ENCODE measurements around the gene NFE2L3.
"Not testable (repeated sequence)": the region's sequence is repeated elsewhere in the genome, so short reads cannot be mapped to it uniquely, and the experiment has no call there.

NFE2L3 gene

GRCh38 chr7:26147030-26147429, 5.0 kb upstream of the NFE2L3 start:
- no peaks in the 10 kb centered on the region for H3K9me3 ChIP-seq (ENCODE audit: control insufficient read depth, low read length)
- no peaks in the 10 kb centered on the region for H3K27me3 ChIP-seq (replicated peaks; ENCODE audit: control insufficient read depth, insufficient read depth, low read length, poor library complexity, severe bottlenecking)
- no peak overlapping the region for H3K4me3 ChIP-seq (ENCODE audit: insufficient read depth, low read depth, low read length, poor library complexity, severe bottlenecking)
- no peaks in the 10 kb centered on the region for H3K36me3 ChIP-seq (ENCODE audit: control insufficient read depth, insufficient read depth, low read length)
- no peak overlapping the region for H3K27ac ChIP-seq (ENCODE audit: insufficient read depth, low read length, poor library complexity, severe bottlenecking)
- no peak for DNase-seq
- peaks cover 5% of the 10 kb centered on the region for H3K4me1 ChIP-seq (ENCODE audit: control insufficient read depth, insufficient read depth, low read length, poor library complexity, severe bottlenecking)

DNA sequence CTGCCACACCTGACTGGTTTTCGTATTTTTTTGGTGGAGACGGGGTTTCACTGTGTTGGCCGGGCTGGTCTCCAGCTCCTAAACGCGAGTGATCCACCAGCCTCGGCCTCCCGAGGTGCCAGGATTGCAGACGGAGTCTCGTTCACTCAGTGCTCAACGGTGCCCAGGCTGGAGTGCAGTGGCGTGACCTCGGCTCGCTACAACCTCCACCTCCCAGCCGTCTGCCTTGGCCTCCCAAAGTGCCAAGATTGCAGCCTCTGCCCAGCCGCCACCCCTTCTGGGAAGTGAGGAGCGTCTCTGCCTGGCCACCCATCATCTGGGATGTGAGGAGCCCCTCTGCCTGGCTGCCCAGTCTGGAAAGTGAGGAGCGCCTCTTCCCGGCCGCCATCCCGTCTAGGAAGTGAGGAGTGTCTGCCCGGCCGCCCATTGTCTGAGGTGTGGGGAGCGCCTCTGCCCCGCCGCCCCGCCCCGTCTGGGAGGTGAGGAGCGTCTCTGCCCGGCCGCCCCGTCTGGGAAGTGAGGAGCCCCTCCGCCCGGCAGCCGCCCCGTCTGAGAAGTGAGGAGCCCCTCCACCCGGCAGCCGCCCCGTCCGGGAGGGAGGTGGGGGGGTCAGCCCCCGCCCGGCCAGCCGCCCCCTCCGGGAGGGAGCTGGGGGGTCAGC, 4.2 kb upstream of the NFE2L3 start:
- H3K36me3 ChIP-seq (ENCODE audit: control insufficient read depth, insufficient read depth, low read length); H3K4me3 ChIP-seq (ENCODE audit: insufficient read depth, low read depth, low read length, poor library complexity, severe bottlenecking); DNase-seq; H3K4me1 ChIP-seq (ENCODE audit: control insufficient read depth, insufficient read depth, low read length, poor library complexity, severe bottlenecking); H3K9me3 ChIP-seq (ENCODE audit: control insufficient read depth, low read length); H3K27ac ChIP-seq (ENCODE audit: insufficient read depth, low read length, poor library complexity, severe bottlenecking); H3K27me3 ChIP-seq (replicated peaks; ENCODE audit: control insufficient read depth, insufficient read depth, low read length, poor library complexity, severe bottlenecking): not testable (repeated sequence)

DNA sequence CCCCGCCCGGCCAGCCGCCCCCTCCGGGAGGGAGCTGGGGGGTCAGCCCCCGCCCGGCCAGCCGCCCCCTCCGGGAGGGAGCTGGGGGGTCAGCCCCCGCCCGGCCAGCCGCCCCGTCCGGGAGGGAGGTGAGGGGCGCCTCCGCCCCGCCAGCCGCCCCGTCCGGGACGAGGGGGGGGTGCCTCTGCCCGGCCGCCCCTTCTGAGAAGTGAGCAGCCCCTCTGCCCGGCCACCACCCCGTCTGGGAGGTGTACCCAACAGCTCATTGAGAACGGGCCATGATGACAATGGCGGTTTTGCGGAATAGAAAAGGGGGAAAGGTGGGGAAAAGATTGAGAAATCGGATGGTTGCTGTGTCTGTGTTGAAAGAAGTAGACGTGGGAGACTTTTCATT, 3.7 kb upstream of the NFE2L3 start:
- H3K36me3 ChIP-seq (ENCODE audit: control insufficient read depth, insufficient read depth, low read length); H3K9me3 ChIP-seq (ENCODE audit: control insufficient read depth, low read length); H3K4me3 ChIP-seq (ENCODE audit: insufficient read depth, low read depth, low read length, poor library complexity, severe bottlenecking); H3K4me1 ChIP-seq (ENCODE audit: control insufficient read depth, insufficient read depth, low read length, poor library complexity, severe bottlenecking); H3K27ac ChIP-seq (ENCODE audit: insufficient read depth, low read length, poor library complexity, severe bottlenecking); DNase-seq; H3K27me3 ChIP-seq (replicated peaks; ENCODE audit: control insufficient read depth, insufficient read depth, low read length, poor library complexity, severe bottlenecking): not testable (repeated sequence)

DNA sequence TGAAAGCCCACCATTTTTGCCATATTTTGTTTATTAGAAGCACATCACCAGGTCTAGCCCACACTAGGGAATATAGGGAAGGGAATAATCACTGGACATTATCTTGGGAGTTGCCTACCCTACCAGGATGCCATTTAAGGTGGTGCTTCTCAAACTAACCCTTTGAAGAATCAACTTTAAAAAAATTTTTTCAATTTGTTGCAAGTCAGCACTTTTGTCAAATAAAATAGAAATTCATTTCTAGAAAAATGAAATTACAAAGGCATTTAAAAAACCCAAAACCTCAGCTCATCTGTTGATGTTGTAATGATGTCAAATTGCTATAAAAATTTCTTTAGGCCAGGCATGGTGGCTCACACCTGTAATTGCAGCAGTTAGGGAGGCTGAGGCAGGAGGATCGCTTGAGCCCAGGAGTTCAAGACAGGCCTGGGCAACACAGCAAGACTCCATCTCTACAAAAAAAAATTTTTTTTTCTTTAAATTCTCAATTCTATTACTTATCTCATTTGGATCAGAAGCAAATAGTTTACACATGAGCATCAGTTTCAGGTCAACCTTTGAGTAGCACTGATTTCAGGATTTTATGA, 2.5 kb upstream of the NFE2L3 start:
- Histone ChIP-seq H3K9me3 (ENCODE audit: control insufficient read depth, low read length) (no peaks in the 10 kb centered on the region), H3K27me3 (replicated peaks; ENCODE audit: control insufficient read depth, insufficient read depth, low read length, poor library complexity, severe bottlenecking) (no peaks in the 10 kb centered on the region), H3K4me3 (ENCODE audit: insufficient read depth, low read depth, low read length, poor library complexity, severe bottlenecking) (no peak overlapping the region), H3K27ac (ENCODE audit: insufficient read depth, low read length, poor library complexity, severe bottlenecking) (no peak overlapping the region), H3K4me1 (ENCODE audit: control insufficient read depth, insufficient read depth, low read length, poor library complexity, severe bottlenecking) (peaks cover 18% of the 10 kb centered on the region), H3K36me3 (ENCODE audit: control insufficient read depth, insufficient read depth, low read length) (no peaks in the 10 kb centered on the region)
- no peak for DNase-seq

GRCh38 chr7:26151096-26151495, 902 bp upstream of the NFE2L3 start:
- Histone ChIP-seq H3K4me3 (ENCODE audit: insufficient read depth, low read depth, low read length, poor library complexity, severe bottlenecking) (no peak overlapping the region), H3K36me3 (ENCODE audit: control insufficient read depth, insufficient read depth, low read length) (no peaks in the 10 kb centered on the region), H3K9me3 (ENCODE audit: control insufficient read depth, low read length) (no peaks in the 10 kb centered on the region), H3K27me3 (replicated peaks; ENCODE audit: control insufficient read depth, insufficient read depth, low read length, poor library complexity, severe bottlenecking) (no peaks in the 10 kb centered on the region), H3K27ac (ENCODE audit: insufficient read depth, low read length, poor library complexity, severe bottlenecking) (no peak overlapping the region), H3K4me1 (ENCODE audit: control insufficient read depth, insufficient read depth, low read length, poor library complexity, severe bottlenecking) (peaks cover 28% of the 10 kb centered on the region)
- no peak for DNase-seq

DNA sequence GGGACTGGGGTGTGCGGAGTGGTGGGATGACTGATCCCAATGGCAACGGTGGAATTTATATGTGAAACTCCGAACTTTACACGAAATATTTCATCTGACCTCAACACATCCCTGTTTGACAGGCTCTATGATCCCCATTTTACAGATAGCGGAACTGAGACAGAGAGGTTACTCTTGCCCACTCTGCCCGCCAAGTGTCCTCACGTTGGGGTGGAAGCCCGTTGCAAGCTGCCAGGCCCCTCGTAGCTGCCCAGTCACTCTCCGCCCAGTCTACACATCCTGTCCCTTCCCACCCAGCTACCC, 397 bp upstream of the NFE2L3 start:
- H3K27me3 ChIP-seq (replicated peaks; ENCODE audit: control insufficient read depth, insufficient read depth, low read length, poor library complexity, severe bottlenecking): no peaks in the 10 kb centered on the region
- H3K4me1 ChIP-seq (ENCODE audit: control insufficient read depth, insufficient read depth, low read length, poor library complexity, severe bottlenecking): peaks cover 30% of the 10 kb centered on the region
- peak overlapping the region; percentile 56 for H3K27ac ChIP-seq (ENCODE audit: insufficient read depth, low read length, poor library complexity, severe bottlenecking)
- no peaks in the 10 kb centered on the region for H3K36me3 ChIP-seq (ENCODE audit: control insufficient read depth, insufficient read depth, low read length)
- H3K9me3 ChIP-seq (ENCODE audit: control insufficient read depth, low read length): no peaks in the 10 kb centered on the region
- peak overlapping the region; percentile 52 for H3K4me3 ChIP-seq (ENCODE audit: insufficient read depth, low read depth, low read length, poor library complexity, severe bottlenecking)
- DNase-seq: no peak

DNA sequence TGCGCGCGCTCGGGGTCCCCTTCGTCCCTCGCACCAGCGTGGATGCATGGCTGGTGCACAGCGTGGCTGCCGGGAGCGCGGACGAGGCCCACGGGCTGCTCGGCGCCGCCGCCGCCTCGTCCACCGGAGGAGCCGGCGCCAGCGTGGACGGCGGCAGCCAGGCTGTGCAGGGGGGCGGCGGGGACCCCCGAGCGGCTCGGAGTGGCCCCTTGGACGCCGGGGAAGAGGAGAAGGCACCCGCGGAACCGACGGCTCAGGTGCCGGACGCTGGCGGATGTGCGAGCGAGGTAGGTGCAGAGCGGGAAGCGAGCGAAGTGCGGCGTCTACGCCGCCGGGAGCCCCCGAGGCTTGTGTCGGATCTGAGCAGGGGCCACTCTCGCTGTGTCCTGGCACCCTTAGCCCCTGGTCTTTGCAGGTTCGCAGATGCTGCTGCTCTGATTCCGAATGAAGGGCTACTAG, 813 bp downstream of the NFE2L3 start:
- DNase-seq: peak in 1 of 3 donors; percentile 19
- peak overlapping the region; percentile 52 for H3K4me3 ChIP-seq (ENCODE audit: insufficient read depth, low read depth, low read length, poor library complexity, severe bottlenecking)
- not testable (repeated sequence) for H3K27me3 ChIP-seq (replicated peaks; ENCODE audit: control insufficient read depth, insufficient read depth, low read length, poor library complexity, severe bottlenecking); H3K9me3 ChIP-seq (ENCODE audit: control insufficient read depth, low read length); H3K36me3 ChIP-seq (ENCODE audit: control insufficient read depth, insufficient read depth, low read length)
- H3K4me1 ChIP-seq (ENCODE audit: control insufficient read depth, insufficient read depth, low read length, poor library complexity, severe bottlenecking): peaks cover 35% of the 10 kb centered on the region
- peak overlapping the region; percentile 56 for H3K27ac ChIP-seq (ENCODE audit: insufficient read depth, low read length, poor library complexity, severe bottlenecking)

GRCh38 chr7:26153241-26153822, 1.3 kb downstream of the NFE2L3 start:
- Histone ChIP-seq H3K9me3 (ENCODE audit: control insufficient read depth, low read length) (no peaks in the 10 kb centered on the region), H3K4me1 (ENCODE audit: control insufficient read depth, insufficient read depth, low read length, poor library complexity, severe bottlenecking) (peaks cover 35% of the 10 kb centered on the region), H3K4me3 (ENCODE audit: insufficient read depth, low read depth, low read length, poor library complexity, severe bottlenecking) (peak overlapping the region; percentile 52), H3K27ac (ENCODE audit: insufficient read depth, low read length, poor library complexity, severe bottlenecking) (peak overlapping the region; percentile 56), H3K27me3 (replicated peaks; ENCODE audit: control insufficient read depth, insufficient read depth, low read length, poor library complexity, severe bottlenecking) (no peaks in the 10 kb centered on the region), H3K36me3 (ENCODE audit: control insufficient read depth, insufficient read depth, low read length) (no peaks in the 10 kb centered on the region)
- DNase-seq: no peak

DNA sequence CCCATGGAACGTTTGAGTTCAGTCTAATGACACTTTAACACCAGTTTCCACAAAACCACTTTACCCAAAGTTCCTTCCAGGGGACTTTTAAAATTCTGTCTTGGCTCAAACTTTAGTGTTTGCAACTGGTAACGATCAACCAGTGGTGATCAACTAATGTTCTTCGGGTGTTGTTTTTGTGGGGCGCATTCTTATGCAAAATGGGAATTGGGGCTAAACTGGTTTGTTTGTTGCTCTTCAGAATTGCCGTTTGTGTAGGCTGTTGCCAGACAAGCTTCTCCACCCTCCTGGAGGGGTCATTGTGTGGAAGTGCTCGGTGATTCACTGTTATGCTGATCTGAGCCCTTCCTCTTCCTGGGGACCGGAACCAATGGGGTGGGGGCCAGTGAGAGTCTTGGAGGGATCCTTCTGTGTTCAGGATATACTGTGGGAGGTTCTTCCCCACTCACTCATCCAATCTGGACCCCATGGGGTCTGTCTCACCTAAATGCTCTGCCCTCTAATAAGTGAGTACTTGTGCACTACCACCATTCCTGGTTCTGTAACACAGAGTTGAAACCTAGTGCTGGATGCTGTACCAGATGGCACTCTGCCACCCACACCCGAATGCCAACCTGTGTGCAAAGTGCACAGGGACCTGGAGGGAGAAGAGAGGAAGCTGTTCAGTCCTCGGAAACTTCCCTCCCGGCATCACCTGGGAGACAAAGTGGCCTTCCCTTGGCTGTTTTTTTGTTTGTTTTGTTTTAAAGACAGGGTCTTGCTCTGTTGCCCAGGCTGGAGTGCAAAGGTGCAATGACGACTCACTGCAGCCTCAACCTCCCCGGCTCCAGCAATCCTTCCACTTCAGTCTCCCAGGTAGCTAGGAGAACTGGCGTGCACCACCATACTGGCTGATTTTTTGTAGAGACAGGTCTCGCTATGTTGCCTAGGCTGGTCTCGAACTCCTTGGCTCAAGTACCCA, 2.1 kb downstream of the NFE2L3 start:
- H3K27ac ChIP-seq (ENCODE audit: insufficient read depth, low read length, poor library complexity, severe bottlenecking): peak overlapping the region; percentile 56
- peak in 2 of 3 donors; percentile 25 to 28 for DNase-seq
- peaks cover 35% of the 10 kb centered on the region for H3K4me1 ChIP-seq (ENCODE audit: control insufficient read depth, insufficient read depth, low read length, poor library complexity, severe bottlenecking)
- peak overlapping the region; percentile 52 for H3K4me3 ChIP-seq (ENCODE audit: insufficient read depth, low read depth, low read length, poor library complexity, severe bottlenecking)
- H3K27me3 ChIP-seq (replicated peaks; ENCODE audit: control insufficient read depth, insufficient read depth, low read length, poor library complexity, severe bottlenecking): no peaks in the 10 kb centered on the region
- no peaks in the 10 kb centered on the region for H3K9me3 ChIP-seq (ENCODE audit: control insufficient read depth, low read length)
- no peaks in the 10 kb centered on the region for H3K36me3 ChIP-seq (ENCODE audit: control insufficient read depth, insufficient read depth, low read length)
